ENCODE measurements around the gene ZNF845.
"Not testable (repeated sequence)": the region's sequence is repeated elsewhere in the genome, so short reads cannot be mapped to it uniquely, and the experiment has no call there.

Gene ZNF845

GRCh38 chr19:53388168-53388567, 54.6 kb downstream of the ZNF845 start:
- no peak for DNase-seq

- DNase-seq, result no peak
Measured at GRCh38 chr19:53388904-53389303, 55.4 kb downstream of the ZNF845 start.

- DNase-seq, result no peak
Measured at GRCh38 chr19:53389571-53389970, 56.0 kb downstream of the ZNF845 start.

- DNase-seq, result no peak
Measured at GRCh38 chr19:53389978-53390377, 56.4 kb downstream of the ZNF845 start.

DNA sequence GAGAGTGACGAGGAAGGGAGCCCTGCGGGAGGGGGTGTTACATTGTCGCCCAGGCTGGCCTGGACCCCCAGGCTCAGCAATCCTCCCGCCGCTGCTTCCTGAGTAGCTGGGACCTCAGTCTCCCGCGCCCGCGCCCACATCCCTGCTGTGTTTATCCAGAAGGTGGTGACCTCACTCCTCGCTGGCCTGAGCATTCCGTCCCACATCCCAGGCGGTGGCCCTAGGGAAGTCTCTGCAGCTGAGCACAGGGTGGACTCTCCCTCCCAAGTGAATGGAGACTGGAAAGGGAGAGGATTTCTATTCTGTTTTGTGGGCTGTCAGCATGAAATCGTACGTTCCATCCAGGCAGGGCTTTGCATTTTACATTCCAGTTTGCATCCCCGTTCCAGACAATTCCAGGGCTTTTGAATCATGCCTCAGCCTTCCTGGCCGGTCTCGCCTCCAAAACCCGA, 61.0 kb downstream of the ZNF845 start:
- DNase-seq, result no peak

DNA sequence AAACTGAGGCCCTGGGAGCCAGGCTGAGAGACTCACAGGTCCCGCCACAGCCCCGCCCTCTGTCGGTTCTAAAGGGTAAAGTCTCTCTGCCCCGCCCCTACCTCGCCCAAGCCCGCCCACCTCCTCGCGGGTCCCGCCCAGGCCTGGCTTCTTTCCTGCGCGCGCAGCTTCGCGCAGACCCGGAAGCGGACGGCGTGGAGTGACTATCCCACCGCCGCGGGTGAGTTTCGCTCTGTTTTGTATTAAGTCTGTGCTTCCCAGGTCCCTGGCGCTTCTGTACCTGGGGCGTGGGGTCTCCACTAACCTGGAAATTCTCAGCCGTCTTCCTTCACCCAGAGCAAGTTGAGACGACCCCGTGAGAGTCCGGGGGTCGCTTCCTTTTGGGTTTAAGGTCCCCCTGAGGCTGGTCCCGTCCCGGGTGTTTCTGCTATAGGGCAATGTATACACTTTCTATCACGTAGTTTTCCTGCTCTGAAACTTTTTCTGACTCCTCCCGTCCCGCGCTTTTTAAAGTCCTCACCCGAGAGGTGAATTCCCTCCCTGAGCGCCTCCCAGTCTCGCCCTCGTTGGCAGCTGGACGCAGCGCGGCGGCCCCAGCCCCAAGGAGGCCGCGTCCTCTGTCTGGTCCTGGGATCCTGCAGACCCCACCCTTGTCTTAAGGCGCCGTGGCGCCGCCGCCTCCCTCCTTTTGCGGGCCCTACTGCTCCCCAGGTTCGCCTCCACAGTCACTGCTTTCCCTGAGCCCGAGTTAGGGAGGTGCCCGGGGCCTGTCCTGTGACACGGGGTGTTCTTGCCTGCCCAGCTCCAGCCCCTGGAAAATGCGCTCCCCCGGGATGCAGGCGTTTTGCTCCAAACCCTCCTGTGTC, 61.7 kb downstream of the ZNF845 start, which contains the start of gene ZNF765:
Gene ZNF765, plus strand, starts transcription at position 176 of the 866 bp plus-strand sequence. CDS start 2,867 bp downstream, outside the sequence.
- DNase-seq, result peak; percentile 97

GRCh38 chr19:53395840-53396524, 62.4 kb downstream of the ZNF845 start:
- DNase-seq, result not testable (repeated sequence)

DNA sequence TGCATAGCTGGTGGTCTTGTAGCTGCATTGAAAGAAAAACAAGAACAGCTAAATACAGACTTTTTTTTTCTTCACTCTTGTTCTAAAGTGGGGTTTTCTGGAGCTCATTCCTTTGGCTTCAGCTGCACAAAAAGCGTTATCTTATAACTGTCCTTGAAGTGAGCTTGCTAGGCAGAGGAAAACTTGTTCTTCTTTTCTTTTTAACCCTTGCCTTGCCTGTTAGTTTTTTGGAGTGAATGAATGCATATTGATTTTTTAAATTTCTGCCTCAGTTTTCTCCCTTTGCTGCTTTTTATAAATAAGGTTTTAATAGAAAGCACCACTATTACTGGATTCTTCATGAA, 62.9 kb downstream of the ZNF845 start:
- no peak for DNase-seq

- not testable (repeated sequence) for DNase-seq
Measured at GRCh38 chr19:53397918-53398317, 64.4 kb downstream of the ZNF845 start.

Data from effector CD8-positive, alpha-beta T cell (primary cell).